Nephron (organoid): ENCODE results near the gene TOM1L2.

Source experiments
- H3K27ac Mint-ChIP-seq, 3 experiments: 2 replicates each; pipeline ENCODE4 v1.8.0; 2020; ENCODE audit warnings: mixed read lengths in 3 of 3, mild to moderate bottlenecking in 2 of 3, moderate library complexity in 1 of 3
- H3K27me3 Mint-ChIP-seq: 2 replicates; pipeline ENCODE4 v1.8.0; 2021; ENCODE audit warnings: low read depth, mild to moderate bottlenecking, moderate library complexity, mixed read lengths
- H3K36me3 Mint-ChIP-seq: 2 replicates; pipeline ENCODE4 v1.8.0; 2020; ENCODE audit warnings: low read depth, mixed read lengths
- H3K4me1 Mint-ChIP-seq: 2 replicates; pipeline ENCODE4 v1.8.0; 2020; ENCODE audit warnings: mixed read lengths
- H3K4me3 Mint-ChIP-seq, 3 experiments: 2 replicates each; pipeline ENCODE4 v1.8.0; 2020; ENCODE audit warnings: mild to moderate bottlenecking in 3 of 3, mixed read lengths in 3 of 3, moderate library complexity in 2 of 3
- H3K9me3 Mint-ChIP-seq: 2 replicates; pipeline ENCODE4 v1.8.0; 2020; ENCODE audit warnings: mixed read lengths
- TF ChIP-seq, protein P1 (sequence below), 3 experiments: fragments of 200-600 bp; sonication (generic); IDR thresholded peaks; one replicate each; pipeline ENCODE4 v1.5.0; 2021; ENCODE audit warnings: antibody characterized with exemption in 3 of 3; ENCODE audit not compliant: unreplicated experiment in 3 of 3

Gene TOM1L2

GRCh38 chr17:17831208-17832031 is 140.8 kb downstream of the TOM1L2 start:
- Mint-ChIP-seq H3K9me3 (no peaks in the 10 kb centered on the region), H3K4me1 (peaks cover 54% of the 10 kb centered on the region), H3K36me3 (no peaks in the 10 kb centered on the region), H3K27me3 (peaks cover 3% of the 10 kb centered on the region), H3K4me3 (peak overlapping the region in 1 of 3 experiments; percentile 24), H3K27ac (peak overlapping the region; percentile 75 to 85 (median 84))
- TF ChIP-seq, protein P1, sequence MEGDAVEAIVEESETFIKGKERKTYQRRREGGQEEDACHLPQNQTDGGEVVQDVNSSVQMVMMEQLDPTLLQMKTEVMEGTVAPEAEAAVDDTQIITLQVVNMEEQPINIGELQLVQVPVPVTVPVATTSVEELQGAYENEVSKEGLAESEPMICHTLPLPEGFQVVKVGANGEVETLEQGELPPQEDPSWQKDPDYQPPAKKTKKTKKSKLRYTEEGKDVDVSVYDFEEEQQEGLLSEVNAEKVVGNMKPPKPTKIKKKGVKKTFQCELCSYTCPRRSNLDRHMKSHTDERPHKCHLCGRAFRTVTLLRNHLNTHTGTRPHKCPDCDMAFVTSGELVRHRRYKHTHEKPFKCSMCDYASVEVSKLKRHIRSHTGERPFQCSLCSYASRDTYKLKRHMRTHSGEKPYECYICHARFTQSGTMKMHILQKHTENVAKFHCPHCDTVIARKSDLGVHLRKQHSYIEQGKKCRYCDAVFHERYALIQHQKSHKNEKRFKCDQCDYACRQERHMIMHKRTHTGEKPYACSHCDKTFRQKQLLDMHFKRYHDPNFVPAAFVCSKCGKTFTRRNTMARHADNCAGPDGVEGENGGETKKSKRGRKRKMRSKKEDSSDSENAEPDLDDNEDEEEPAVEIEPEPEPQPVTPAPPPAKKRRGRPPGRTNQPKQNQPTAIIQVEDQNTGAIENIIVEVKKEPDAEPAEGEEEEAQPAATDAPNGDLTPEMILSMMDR (IDR thresholded peaks at IDR 0.05; ENCODE audit: unreplicated experiment in 3 of 3): no peak

- TF ChIP-seq, protein P1 (IDR thresholded peaks at IDR 0.05; ENCODE audit: unreplicated experiment in 3 of 3): no peak
- H3K9me3 Mint-ChIP-seq: no peaks in the 10 kb centered on the region
- H3K27ac Mint-ChIP-seq: peak overlapping the region; percentile 75 to 85 (median 84)
- H3K4me3 Mint-ChIP-seq: peak overlapping the region in 1 of 3 experiments; percentile 24
- H3K4me1 Mint-ChIP-seq: peaks cover 56% of the 10 kb centered on the region
- H3K36me3 Mint-ChIP-seq: no peaks in the 10 kb centered on the region
- H3K27me3 Mint-ChIP-seq: peaks cover 3% of the 10 kb centered on the region
These were observed 141.4 kb downstream of the TOM1L2 start for GRCh38 chr17:17830740-17831207.

DNA sequence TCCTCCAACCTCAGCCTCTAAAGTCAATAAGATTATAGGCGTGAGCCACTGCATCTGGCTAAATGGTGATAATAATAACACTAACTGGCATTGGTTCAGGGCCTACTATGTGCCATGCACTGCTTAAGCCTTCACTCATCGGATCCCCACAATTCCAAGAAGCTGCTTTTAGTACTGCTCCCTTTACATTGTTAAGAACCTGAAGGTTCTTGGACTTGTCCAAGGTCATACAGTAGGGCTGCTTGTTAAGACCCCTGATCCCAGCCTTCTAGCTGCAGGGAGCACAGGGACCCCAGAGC is 142.0 kb downstream of the TOM1L2 start:
- no peak overlapping the region for H3K4me3 Mint-ChIP-seq
- TF ChIP-seq, protein P1 (IDR thresholded peaks at IDR 0.05; ENCODE audit: unreplicated experiment in 3 of 3): no peak
- no peak overlapping the region for H3K27ac Mint-ChIP-seq
- no peaks in the 10 kb centered on the region for H3K36me3 Mint-ChIP-seq
- no peaks in the 10 kb centered on the region for H3K9me3 Mint-ChIP-seq
- peaks cover 53% of the 10 kb centered on the region for H3K4me1 Mint-ChIP-seq
- H3K27me3 Mint-ChIP-seq: peaks cover 3% of the 10 kb centered on the region

DNA sequence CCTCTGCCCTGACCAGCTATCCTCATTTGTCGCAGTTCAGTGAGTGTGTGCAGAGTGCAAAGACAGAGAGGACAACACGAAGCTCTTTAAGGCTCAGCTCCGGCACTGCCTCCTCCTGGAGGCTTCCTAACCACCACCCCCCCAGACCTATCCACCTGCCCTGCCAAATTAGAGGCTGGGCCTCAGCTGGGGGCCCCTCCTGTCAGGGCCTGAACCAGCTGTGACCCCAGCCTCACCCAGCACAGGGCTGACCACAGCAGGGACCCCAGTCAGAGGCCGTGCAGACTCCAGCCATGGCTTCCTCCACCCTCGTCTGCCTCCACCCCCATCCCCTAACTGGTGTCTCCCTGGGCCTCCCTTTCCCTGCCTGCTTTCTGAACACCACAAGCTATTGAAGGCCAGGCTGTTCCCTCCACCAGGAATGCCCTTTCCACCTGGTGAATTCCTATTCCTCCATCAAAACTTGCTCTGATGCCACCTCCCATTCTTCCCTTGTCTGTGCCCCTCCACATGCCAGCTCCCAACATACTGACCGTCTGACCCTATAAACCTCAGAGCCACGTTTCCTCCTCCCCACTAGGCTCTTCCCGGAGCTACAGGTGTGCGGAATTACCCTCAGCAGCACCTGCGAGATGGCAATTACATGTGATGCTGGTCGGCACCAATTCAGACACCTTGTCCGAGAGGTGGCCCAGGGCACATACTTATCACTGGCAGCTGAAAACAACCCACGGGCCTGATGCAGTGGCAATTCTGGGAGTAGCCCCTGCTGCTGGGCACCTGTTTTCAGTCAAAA is 144.2 kb downstream of the TOM1L2 start:
- no peak overlapping the region for H3K4me3 Mint-ChIP-seq
- H3K4me1 Mint-ChIP-seq: peaks cover 54% of the 10 kb centered on the region
- H3K36me3 Mint-ChIP-seq: no peaks in the 10 kb centered on the region
- no peaks in the 10 kb centered on the region for H3K9me3 Mint-ChIP-seq
- H3K27ac Mint-ChIP-seq: peak overlapping the region in 2 of 3 experiments; percentile 25 to 44
- TF ChIP-seq, protein P1 (IDR thresholded peaks at IDR 0.05; ENCODE audit: unreplicated experiment in 3 of 3): no peak
- H3K27me3 Mint-ChIP-seq: no peaks in the 10 kb centered on the region

GRCh38 chr17:17826942-17827785 is 145.0 kb downstream of the TOM1L2 start:
- Mint-ChIP-seq H3K27me3 (no peaks in the 10 kb centered on the region), H3K9me3 (no peaks in the 10 kb centered on the region), H3K27ac (peak overlapping the region; percentile 25 to 44 (median 40)), H3K4me1 (peaks cover 54% of the 10 kb centered on the region), H3K4me3 (no peak overlapping the region), H3K36me3 (no peaks in the 10 kb centered on the region)
- TF ChIP-seq, protein P1 (IDR thresholded peaks at IDR 0.05; ENCODE audit: unreplicated experiment in 3 of 3): no peak
